Type B pancreatic cell (in vitro differentiated cells): Measurements from ENCODE around the gene GNG7. TPM values are rescaled to one million over a fixed set of nuclear protein-coding genes. Genes with fewer than 3 reads are reported as not detected.
A peak's percentile ranks its signal among the peaks of the same experiment; 100 is the strongest.

Source experiments
- DNase-seq: peaks from one replicate; pipeline ENCODE4 v3.0.0; 2021; ENCODE audit warnings: mixed read lengths; ENCODE audit not compliant: unreplicated experiment; ENCODE audit errors: extremely low spot score
- H3K27ac Mint-ChIP-seq: 2 replicates; pipeline ENCODE4 v1.8.0; 2021; ENCODE audit warnings: mild to moderate bottlenecking, mixed read lengths
- H3K27me3 Mint-ChIP-seq: 2 replicates; pipeline ENCODE4 v1.8.0; 2021; ENCODE audit warnings: mixed read lengths
- H3K36me3 Mint-ChIP-seq: 2 replicates; pipeline ENCODE4 v1.8.0; 2021; ENCODE audit warnings: mixed read lengths
- H3K4me1 Mint-ChIP-seq: one replicate; pipeline ENCODE4 v1.8.0; 2021; ENCODE audit warnings: mixed read lengths; ENCODE audit not compliant: unreplicated experiment
- H3K4me3 Mint-ChIP-seq: 2 replicates; pipeline ENCODE4 v1.8.0; 2021; ENCODE audit warnings: mild to moderate bottlenecking, mixed read lengths
- H3K9me3 Mint-ChIP-seq: 2 replicates; pipeline ENCODE4 v1.8.0; 2021; ENCODE audit warnings: mixed read lengths
- total RNA-seq: library from RNA; stranded (reverse); gene quantifications from 2 replicates; pipeline ENCODE4 v1.2.1, GENCODE V29; 2021; ENCODE audit warnings: low replicate concordance
- TF ChIP-seq, protein P1 (sequence below): fragments of 200-600 bp; sonication (generic); conservative IDR thresholded peaks from 2 replicates; pipeline ENCODE4 v1.5.0; 2021; ENCODE audit warnings: antibody characterized with exemption, mild to moderate bottlenecking

GNG7 gene
- total RNA-seq, 1 donor from 2014 or later = 12.2 TPM

DNA sequence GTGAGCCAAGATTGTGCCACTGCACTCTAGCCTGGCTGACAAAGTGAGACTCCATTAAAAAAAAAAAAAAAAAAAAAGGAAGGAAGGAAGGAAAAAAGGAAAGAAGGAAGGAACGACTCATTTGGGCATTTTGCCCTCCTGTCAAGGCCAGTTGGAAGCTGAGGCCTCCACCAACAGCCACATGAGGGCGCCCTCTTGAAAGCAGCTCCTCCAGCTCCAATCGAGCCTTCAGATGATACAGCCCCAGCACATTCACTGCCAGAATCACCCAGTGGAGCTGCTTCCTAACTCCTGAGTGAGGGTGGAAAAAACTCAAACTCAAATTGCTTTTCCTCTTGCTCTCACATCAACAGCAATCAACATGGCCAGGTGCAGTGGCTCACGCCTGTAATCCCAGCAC is 40.9 kb downstream of the GNG7 start:
- H3K4me3 Mint-ChIP-seq = no peak overlapping the region
- H3K27ac Mint-ChIP-seq = no peak overlapping the region
- DNase-seq = no peak

DNA sequence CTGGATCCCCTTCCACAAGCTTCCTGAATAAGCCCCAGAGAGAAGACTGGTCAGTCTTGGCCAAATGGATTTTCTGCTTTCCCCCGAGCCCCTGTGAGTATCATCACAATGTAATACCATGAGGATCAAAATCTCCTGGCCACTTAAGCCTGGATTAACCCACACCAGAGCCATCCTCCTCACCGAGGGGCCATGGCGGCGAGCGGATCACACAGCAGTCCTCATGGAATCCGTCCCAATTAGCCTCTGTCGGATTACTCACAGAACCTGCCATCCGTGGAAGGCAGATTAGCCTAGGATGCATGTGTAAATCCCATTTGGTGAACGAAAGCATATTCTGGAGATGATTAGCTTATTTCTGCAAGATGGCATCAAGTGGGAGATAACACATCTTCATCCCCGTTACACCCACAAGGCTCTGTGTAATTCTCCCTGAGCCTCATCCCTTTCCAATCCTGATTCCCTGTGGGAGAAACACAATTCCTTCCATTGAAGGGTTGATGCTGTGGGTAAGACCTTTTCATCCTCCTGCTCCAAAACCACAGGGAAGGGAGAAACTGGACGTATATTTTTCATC is 42.5 kb downstream of the GNG7 start:
- Mint-ChIP-seq H3K27ac (no peak overlapping the region), H3K9me3 (no peaks in the 10 kb centered on the region), H3K4me1 (peaks cover 4% of the 10 kb centered on the region), H3K36me3 (no peaks in the 10 kb centered on the region), H3K27me3 (no peaks in the 10 kb centered on the region), H3K4me3 (no peak overlapping the region)
- TF ChIP-seq, protein P1, sequence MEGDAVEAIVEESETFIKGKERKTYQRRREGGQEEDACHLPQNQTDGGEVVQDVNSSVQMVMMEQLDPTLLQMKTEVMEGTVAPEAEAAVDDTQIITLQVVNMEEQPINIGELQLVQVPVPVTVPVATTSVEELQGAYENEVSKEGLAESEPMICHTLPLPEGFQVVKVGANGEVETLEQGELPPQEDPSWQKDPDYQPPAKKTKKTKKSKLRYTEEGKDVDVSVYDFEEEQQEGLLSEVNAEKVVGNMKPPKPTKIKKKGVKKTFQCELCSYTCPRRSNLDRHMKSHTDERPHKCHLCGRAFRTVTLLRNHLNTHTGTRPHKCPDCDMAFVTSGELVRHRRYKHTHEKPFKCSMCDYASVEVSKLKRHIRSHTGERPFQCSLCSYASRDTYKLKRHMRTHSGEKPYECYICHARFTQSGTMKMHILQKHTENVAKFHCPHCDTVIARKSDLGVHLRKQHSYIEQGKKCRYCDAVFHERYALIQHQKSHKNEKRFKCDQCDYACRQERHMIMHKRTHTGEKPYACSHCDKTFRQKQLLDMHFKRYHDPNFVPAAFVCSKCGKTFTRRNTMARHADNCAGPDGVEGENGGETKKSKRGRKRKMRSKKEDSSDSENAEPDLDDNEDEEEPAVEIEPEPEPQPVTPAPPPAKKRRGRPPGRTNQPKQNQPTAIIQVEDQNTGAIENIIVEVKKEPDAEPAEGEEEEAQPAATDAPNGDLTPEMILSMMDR = no peak
- DNase-seq = no peak

More for the DNA sequence above, 40.9 kb downstream of the GNG7 start:
- Mint-ChIP-seq H3K36me3 (no peaks in the 10 kb centered on the region), H3K9me3 (no peaks in the 10 kb centered on the region), H3K27me3 (no peaks in the 10 kb centered on the region), H3K4me1 (peaks cover 4% of the 10 kb centered on the region)
- TF ChIP-seq, protein P1 = peak; percentile 51

- Mint-ChIP-seq H3K4me3 (no peak overlapping the region), H3K4me1 (peaks cover 4% of the 10 kb centered on the region), H3K27me3 (no peaks in the 10 kb centered on the region), H3K27ac (no peak overlapping the region), H3K36me3 (no peaks in the 10 kb centered on the region), H3K9me3 (no peaks in the 10 kb centered on the region)
- TF ChIP-seq, protein P1 = no peak
- DNase-seq = no peak
Observed at GRCh38 chr19:2656533-2656932, 46.0 kb downstream of the GNG7 start.

DNA sequence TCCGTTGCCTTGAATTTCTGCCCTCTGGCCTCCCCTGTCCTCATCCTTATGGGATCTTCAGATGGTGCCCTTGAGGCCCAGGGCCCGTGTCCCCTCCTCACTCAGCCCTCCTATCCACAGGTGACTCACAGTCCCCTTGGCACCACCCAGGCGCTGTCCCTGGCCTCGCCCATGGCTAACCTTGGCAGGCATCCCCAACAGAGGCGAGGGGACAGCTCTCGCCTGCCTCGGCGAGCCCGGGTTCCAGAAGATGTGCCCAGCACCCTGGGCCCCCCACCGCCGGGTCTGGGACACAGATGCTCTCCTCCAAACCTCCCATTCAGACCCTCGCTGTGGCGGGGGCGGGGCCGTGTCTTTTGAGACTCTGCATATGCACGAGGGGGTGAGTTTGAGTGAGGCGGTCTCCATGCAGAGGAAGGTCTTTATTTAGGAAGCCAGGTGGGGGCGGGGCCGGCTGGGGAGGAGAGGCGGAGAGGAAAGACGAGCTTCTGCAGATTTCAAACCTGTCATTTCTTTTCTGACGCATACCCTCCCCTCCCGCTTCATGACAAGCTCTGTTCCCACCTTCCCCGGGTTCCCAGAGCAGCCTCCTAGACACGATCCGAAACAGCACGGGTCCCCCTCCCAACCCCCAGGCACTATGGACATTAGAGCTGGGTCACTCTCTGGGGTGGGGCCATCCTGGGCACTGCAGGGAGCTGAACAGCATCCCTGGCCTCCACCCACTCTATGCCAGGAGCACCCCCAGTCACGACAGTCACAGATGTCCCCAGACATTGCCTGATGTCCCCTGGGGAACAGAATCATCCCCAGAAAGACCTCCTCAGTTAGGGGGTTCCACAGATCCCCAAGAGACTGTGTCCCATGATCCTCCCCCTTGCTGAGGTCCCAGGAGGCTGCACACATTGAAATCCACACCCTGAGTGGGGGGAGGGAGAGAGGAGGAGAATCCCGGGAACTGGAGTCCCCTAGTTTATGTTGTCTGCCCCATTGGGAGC is 48.5 kb downstream of the GNG7 start:
- Mint-ChIP-seq H3K4me3 (no peak overlapping the region), H3K27ac (no peak overlapping the region), H3K36me3 (no peaks in the 10 kb centered on the region), H3K27me3 (no peaks in the 10 kb centered on the region), H3K9me3 (no peaks in the 10 kb centered on the region), H3K4me1 (peaks cover 4% of the 10 kb centered on the region)
- TF ChIP-seq, protein P1 = no peak
- no peak for DNase-seq

- H3K9me3 Mint-ChIP-seq = no peaks in the 10 kb centered on the region
- TF ChIP-seq, protein P1 = no peak
- H3K36me3 Mint-ChIP-seq = no peaks in the 10 kb centered on the region
- H3K4me1 Mint-ChIP-seq = peaks cover 1% of the 10 kb centered on the region
- no peak for DNase-seq
- no peak overlapping the region for H3K4me3 Mint-ChIP-seq
- no peak overlapping the region for H3K27ac Mint-ChIP-seq
- no peaks in the 10 kb centered on the region for H3K27me3 Mint-ChIP-seq
Observed at GRCh38 chr19:2653218-2653617, 49.3 kb downstream of the GNG7 start.
